ENCODE measurements around the gene HERPUD1. TPM values are rescaled to one million over a fixed set of nuclear protein-coding genes. Genes with fewer than 3 reads are reported as not detected.
"Not testable (repeated sequence)": the region's sequence is repeated elsewhere in the genome, so short reads cannot be mapped to it uniquely, and the experiment has no call there.

The HERPUD1 gene
- polyA plus RNA-seq, 2 of the 4 experiments (the other 2 are of a cell fraction) = 65.8 to 140 TPM

GRCh38 chr16:56933828-56934598 lies 2.1 kb downstream of the HERPUD1 start:
- Histone ChIP-seq H3K4me3 (peak overlapping the region; percentile 99), H3K27ac (peak overlapping the region in 1 of 2 experiments; percentile 94; a peak in 2 of 6 replicates), H3K4me2 (peak overlapping the region; percentile 88), H3K4me1 (peaks cover 41% of the 10 kb centered on the region), H3K9me3 (no peaks in the 10 kb centered on the region)
- ChIA-PET POLR2A (interaction anchor here (0.8 to 1.3 kb wide), 2 partner anchors 8 to 66 kb away, joined by 3 to 4 read pairs; no protein-coding TSS in a partner anchor), CTCF (interaction anchor here (0.7 kb wide), 1 partner anchor 67 kb away, joined by 3 read pairs; no protein-coding TSS in a partner anchor)
- no peak for DNase-seq (ENCODE audit: low read depth in 1 of 2, low spot score in 1 of 2)
- TF ChIP-seq ELK1 (IDR thresholded peaks at IDR 0.05; ENCODE audit: low read depth, low read length) (no peak), CEBPB (IDR thresholded peaks at IDR 0.05) (0 out of 4 replicates have a peak, but pooled peaks of 1 of the 2 experiments have one; percentile 1), CBX2 (IDR thresholded peaks at IDR 0.05; ENCODE audit: borderline replicate concordance, low read depth) (no peak), HOXA7 (CRISPR knock-in tag; IDR thresholded peaks at IDR 0.05) (no peak)
- WGBS (ENCODE audit: missing lambda C conversion rate) = 65% methylated on average over 8 of the region's 8 CpGs
- ATAC-seq = no peak
- no peak for FAIRE-seq

GRCh38 chr16:56934599-56935145 lies 2.7 kb downstream of the HERPUD1 start:
- H3K9me3 ChIP-seq; DNase-seq (ENCODE audit: low read depth in 1 of 2, low spot score in 1 of 2); POLR2A ChIA-PET; CTCF ChIA-PET; ATAC-seq; H3K27ac ChIP-seq; H3K4me3 ChIP-seq; FAIRE-seq: not testable (repeated sequence)
- 96% methylated on average over 7 of the region's 8 CpGs for whole genome bisulfite sequencing (ENCODE audit: missing lambda C conversion rate)
- peaks cover 41% of the 10 kb centered on the region for H3K4me1 ChIP-seq
- peak overlapping the region; percentile 88 for H3K4me2 ChIP-seq

- Histone ChIP-seq H3K4me1 (peaks cover 41% of the 10 kb centered on the region), H3K4me3 (no peak overlapping the region; the same call in 2 of the 3 replicates), H3K4me2 (peak overlapping the region; percentile 88), H3K27ac (no peak overlapping the region), H3K9me3 (no peaks in the 10 kb centered on the region)
- DNase-seq (ENCODE audit: low read depth in 1 of 2, low spot score in 1 of 2) (no peak), ATAC-seq (no peak), FAIRE-seq (no peak)
- WGBS (ENCODE audit: missing lambda C conversion rate) = 71% methylated on average over 5 of the region's 5 CpGs
- CTCF ChIA-PET = no interaction called here
- no peak for TF ChIP-seq MAZ (IDR thresholded peaks at IDR 0.05; ENCODE audit: borderline replicate concordance, low read depth, low read length)
- POLR2A ChIA-PET = no interaction called here
Measured at GRCh38 chr16:56935201-56935600, 3.3 kb downstream of the HERPUD1 start.

GRCh38 chr16:56936491-56936890 lies 4.5 kb downstream of the HERPUD1 start:
- WGBS (ENCODE audit: missing lambda C conversion rate) = 74% methylated on average over 5 of the region's 5 CpGs
- no peak for DNase-seq (ENCODE audit: low read depth in 1 of 2, low spot score in 1 of 2)
- Histone ChIP-seq H3K4me2 (peak overlapping the region; percentile 88; the same call in 2 of the 3 replicates), H3K9me3 (no peaks in the 10 kb centered on the region), H3K27ac (peak overlapping the region; percentile 27 to 57; a peak in 4 of 6 replicates), H3K4me1 (peaks cover 35% of the 10 kb centered on the region), H3K4me3 (no peak overlapping the region)
- TF ChIP-seq CEBPB (IDR thresholded peaks at IDR 0.05) = no peak
- no peak for TF ChIP-seq USF2 (IDR thresholded peaks at IDR 0.05)
- TF ChIP-seq SMC3 (IDR thresholded peaks at IDR 0.05) = no peak
- no peak for TF ChIP-seq EHF (CRISPR knock-in tag; IDR thresholded peaks at IDR 0.05)
- no peak for TF ChIP-seq HEYL (CRISPR knock-in tag; IDR thresholded peaks at IDR 0.05)
- TF ChIP-seq JUNB (IDR thresholded peaks at IDR 0.05) = no peak
- TF ChIP-seq HDAC2 (IDR thresholded peaks at IDR 0.05) = no peak
- TF ChIP-seq TFCP2L1 (CRISPR knock-in tag; IDR thresholded peaks at IDR 0.05) = no peak
- no peak for TF ChIP-seq HMGXB4 (CRISPR knock-in tag; IDR thresholded peaks at IDR 0.05; ENCODE audit: borderline replicate concordance)
- TF ChIP-seq CBX8 (IDR thresholded peaks at IDR 0.05) = no peak
- no peak for TF ChIP-seq CBX2 (IDR thresholded peaks at IDR 0.05; ENCODE audit: borderline replicate concordance, low read depth)
- no peak for TF ChIP-seq EP300 (IDR thresholded peaks at IDR 0.05)
- no peak for TF ChIP-seq PHF8 (IDR thresholded peaks at IDR 0.05; ENCODE audit: borderline replicate concordance, low read depth)
- no peak for TF ChIP-seq RNF2 (IDR thresholded peaks at IDR 0.05; ENCODE audit: borderline replicate concordance, low read depth)
- TF ChIP-seq HES2 (IDR thresholded peaks at IDR 0.05) = no peak
- ChIA-PET POLR2A (interaction anchor here (0.6 kb wide), 1 partner anchor 183 kb away, joined by 3 read pairs; no protein-coding TSS in a partner anchor), CTCF (interaction anchor here (0.8 to 1.7 kb wide), 6 partner anchors 9 to 70 kb away, joined by 3 to 6 read pairs (median 4); no protein-coding TSS in a partner anchor)
- ATAC-seq = no peak
- no peak for FAIRE-seq
